Endometrium (tissue), 2 donors: ENCODE data around the gene VDAC1.

Experiments used
- FAIRE-seq: peaks from 2 replicates; lab custom pipeline; 2012; peaks lifted over from hg19 to GRCh38; lab: Jason Lieb, UNC
- donor health status: control.
- donor health status: control.

Gene VDAC1

DNA sequence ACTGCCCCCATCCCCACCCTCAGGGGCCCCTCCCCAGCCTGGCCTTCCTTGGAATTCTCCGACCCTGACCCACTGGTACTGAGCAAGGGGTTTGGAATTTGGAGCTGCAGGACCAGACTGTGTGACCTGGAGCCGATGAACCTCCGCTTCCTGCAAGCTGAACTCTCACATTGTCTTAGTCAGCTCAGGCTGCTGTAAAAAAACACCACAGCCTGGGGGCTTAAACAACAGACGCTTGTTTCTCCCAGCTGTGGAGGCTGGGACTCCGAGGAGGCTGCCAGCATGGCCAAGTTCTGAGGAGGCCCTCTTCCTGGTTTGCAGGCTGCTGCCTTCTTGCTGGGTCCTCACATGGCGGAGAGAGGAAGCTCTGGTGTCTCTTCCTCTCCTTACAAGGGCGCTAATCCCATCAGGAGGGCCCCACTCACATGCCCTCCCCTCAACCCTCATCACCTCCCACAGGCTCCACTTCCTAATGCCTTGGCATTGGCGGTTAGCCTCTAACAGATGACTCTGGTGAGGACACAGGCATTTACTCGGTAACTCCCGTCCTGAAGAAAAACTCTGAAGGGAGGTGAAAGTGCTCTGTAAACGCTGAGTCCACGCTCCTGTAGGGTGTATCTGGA is 78.8 kb downstream of the VDAC1 start:
- no peak for FAIRE-seq

DNA sequence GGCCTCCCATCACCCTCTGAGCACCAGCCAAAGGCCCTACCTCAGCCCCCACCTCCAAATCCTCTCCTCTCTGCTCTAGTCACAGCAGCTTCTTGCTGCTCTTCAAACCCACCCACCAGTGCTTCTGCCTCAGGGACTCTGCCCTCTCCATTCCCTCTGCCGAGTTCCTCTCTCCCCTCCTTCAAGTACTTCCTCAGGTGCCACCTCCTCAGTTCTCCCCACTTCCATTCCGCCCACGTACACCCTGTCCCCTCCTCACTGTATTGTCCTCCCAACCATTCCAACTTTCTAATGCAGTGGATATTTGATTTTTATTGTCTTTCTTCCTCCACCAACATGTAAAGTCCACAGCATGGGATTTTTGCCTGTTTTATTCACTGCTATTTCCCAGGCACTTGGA is 79.5 kb downstream of the VDAC1 start:
- no peak for FAIRE-seq

DNA sequence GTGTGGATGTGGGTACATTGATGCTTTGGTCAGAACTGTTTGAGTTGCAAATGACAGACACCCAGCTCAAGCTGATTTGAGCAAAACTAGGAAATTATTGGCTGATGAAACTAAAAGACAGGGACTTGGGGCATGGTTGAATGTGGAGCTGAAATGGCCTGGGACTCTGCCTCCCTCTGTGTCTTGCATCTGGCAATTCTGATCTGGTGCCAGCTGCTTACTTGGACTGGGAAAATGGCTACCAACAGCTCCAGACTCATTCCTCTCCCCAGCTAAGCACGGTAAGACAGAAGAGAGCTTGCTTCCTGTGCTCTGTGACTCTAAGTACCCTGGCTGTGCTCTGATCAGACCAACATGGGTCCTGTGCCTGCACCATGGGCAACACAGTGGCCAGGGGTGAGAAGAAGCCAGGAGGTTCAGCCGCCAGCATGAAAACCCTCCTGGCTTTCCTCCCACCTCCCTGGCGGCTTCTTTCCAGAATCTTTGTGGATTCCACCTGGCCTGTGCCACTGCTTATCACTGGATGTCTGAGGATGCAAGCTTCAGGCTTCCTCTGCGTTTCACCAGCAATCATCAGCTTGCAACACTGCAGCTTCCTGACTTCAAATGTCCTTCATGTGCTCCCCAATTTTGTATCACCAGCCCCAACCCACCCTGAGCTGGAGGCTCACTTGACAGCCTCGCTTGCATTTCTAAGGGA is 80.4 kb downstream of the VDAC1 start:
- no peak for FAIRE-seq

DNA sequence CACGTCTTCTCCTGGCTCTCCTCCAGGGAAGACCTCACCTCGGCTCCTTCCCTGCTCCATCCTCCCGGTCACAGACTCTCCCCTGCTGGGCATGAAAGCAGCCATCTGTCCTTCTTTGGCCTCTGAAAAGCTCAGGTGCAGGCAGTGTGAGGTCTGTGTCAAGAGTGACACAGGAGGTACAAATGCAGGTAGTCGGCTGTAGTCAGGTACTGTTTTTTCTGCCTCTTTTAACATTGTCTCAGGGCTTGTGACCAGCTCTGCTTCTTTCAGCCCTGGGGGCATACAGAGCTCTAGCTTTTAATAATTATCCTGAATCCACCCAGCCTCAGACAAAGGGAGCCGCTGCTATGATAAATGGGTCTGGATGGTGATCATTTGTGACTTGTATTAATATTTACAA is 82.8 kb downstream of the VDAC1 start:
- FAIRE-seq = no peak
